Loucy (cell line): ENCODE data around the gene FAXDC2.

ENCODE experiments used
- EZH2phosphoT487 ChIP-seq: fragments of 200-600 bp; IDR thresholded peaks from 2 replicates; pipeline ENCODE4 v1.6.1; 2018; ENCODE audit warnings: antibody characterized with exemption, mild to moderate bottlenecking, moderate library complexity, borderline replicate concordance
- TF ChIP-seq, protein P1 (sequence below): fragments of 200-600 bp; sonication (generic); conservative IDR thresholded peaks from 2 replicates; pipeline ENCODE4 v1.5.1; 2014; ENCODE audit warnings: mild to moderate bottlenecking, antibody characterized with exemption, low read length

GRCh38 chr5:154865466-154866184, 15.2 kb upstream of the FAXDC2 start:
- TF ChIP-seq, protein P1, sequence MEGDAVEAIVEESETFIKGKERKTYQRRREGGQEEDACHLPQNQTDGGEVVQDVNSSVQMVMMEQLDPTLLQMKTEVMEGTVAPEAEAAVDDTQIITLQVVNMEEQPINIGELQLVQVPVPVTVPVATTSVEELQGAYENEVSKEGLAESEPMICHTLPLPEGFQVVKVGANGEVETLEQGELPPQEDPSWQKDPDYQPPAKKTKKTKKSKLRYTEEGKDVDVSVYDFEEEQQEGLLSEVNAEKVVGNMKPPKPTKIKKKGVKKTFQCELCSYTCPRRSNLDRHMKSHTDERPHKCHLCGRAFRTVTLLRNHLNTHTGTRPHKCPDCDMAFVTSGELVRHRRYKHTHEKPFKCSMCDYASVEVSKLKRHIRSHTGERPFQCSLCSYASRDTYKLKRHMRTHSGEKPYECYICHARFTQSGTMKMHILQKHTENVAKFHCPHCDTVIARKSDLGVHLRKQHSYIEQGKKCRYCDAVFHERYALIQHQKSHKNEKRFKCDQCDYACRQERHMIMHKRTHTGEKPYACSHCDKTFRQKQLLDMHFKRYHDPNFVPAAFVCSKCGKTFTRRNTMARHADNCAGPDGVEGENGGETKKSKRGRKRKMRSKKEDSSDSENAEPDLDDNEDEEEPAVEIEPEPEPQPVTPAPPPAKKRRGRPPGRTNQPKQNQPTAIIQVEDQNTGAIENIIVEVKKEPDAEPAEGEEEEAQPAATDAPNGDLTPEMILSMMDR, result no peak
- TF ChIP-seq EZH2phosphoT487, result no peak
